Smooth muscle cell (in vitro differentiated cells): Measurements from ENCODE around the gene LATS2. TPM values are rescaled to one million over a fixed set of nuclear protein-coding genes. Genes with fewer than 3 reads are reported as not detected.

Experiments used
- DNase-seq: peaks from one replicate; lab custom pipeline; 2025; ENCODE audit not compliant: unreplicated experiment; lab: John Stamatoyannopoulos, UW
- H2AFZ ChIP-seq: fragments of 200-600 bp; sonication (generic); 2 replicates; pipeline ENCODE4 v1.6.0; 2016; ENCODE audit warnings: antibody characterized with exemption, low read depth, mild to moderate bottlenecking
- H3F3A ChIP-seq: fragments of 200-600 bp; sonication (generic); 2 replicates; pipeline ENCODE4 v1.6.0; 2017; ENCODE audit warnings: antibody characterized with exemption, low read depth
- H3K27ac ChIP-seq: fragments of 200-600 bp; sonication (generic); 2 replicates; pipeline ENCODE4 v1.5.1; 2016; ENCODE audit warnings: low read depth, mild to moderate bottlenecking
- H3K27me3 ChIP-seq: fragments of 200-600 bp; sonication (generic); 2 replicates; pipeline ENCODE4 v1.6.1; 2016; ENCODE audit warnings: low read depth, mild to moderate bottlenecking
- H3K36me3 ChIP-seq: fragments of 200-600 bp; sonication (generic); 2 replicates; pipeline ENCODE4 v1.5.1; 2016; ENCODE audit warnings: low read depth
- H3K4me1 ChIP-seq: fragments of 200-600 bp; sonication (generic); 2 replicates; pipeline ENCODE4 v1.5.1; 2016; ENCODE audit warnings: low read depth
- H3K4me2 ChIP-seq: fragments of 200-600 bp; sonication (generic); 2 replicates; pipeline ENCODE4 v1.6.0; 2016; ENCODE audit warnings: mild to moderate bottlenecking
- H3K4me3 ChIP-seq: fragments of 200-600 bp; sonication (generic); 2 replicates; pipeline ENCODE4 v1.5.1; 2016; ENCODE audit warnings: mild to moderate bottlenecking
- H3K79me2 ChIP-seq: fragments of 200-600 bp; sonication (generic); 2 replicates; pipeline ENCODE4 v1.6.0; 2016; ENCODE audit warnings: low read depth, mild to moderate bottlenecking
- H3K9ac ChIP-seq: fragments of 200-600 bp; sonication (generic); 2 replicates; pipeline ENCODE4 v1.6.0; 2016; ENCODE audit warnings: low read depth
- H3K9me3 ChIP-seq: fragments of 200-600 bp; sonication (generic); replicated peaks from 2 replicates; pipeline ENCODE4 v1.5.1; 2016; ENCODE audit warnings: low read depth
- H4K20me1 ChIP-seq: fragments of 200-600 bp; sonication (generic); 2 replicates; pipeline ENCODE4 v1.6.0; 2016; ENCODE audit warnings: low read depth
- CTCF ChIP-seq: fragments of 200-600 bp; sonication (generic); IDR thresholded peaks from 2 replicates; pipeline ENCODE4 v1.5.1; 2017; ENCODE audit warnings: borderline replicate concordance, mild to moderate bottlenecking, antibody characterized with exemption; ENCODE audit not compliant: insufficient read depth, poor library complexity, severe bottlenecking
- whole genome bisulfite sequencing: methylation state at CpG from one replicate; pipeline ENCODE4 v1.1.7; 2016; ENCODE audit warnings: low lambda C conversion rate; 5-methylcytosine and 5-hydroxymethylcytosine counted together
- polyA plus RNA-seq: library from polyadenylated mRNA; unstranded; fragments of >200 nt; fragmentation: Nextera tagmentation; extraction: Ambion mirVana; gene quantifications from 2 replicates; pipeline ENCODE4 v1.2.1, GENCODE V29; 2016
- total RNA-seq: library from RNA; depleted of rRNA; stranded (reverse); fragments of >200 nt; gene quantifications from 2 replicates; pipeline ENCODE4 v1.2.3, GENCODE V29; 2014

LATS2 gene
- total and polyA plus RNA-seq, 2 experiments from 2014 or later, result 6.9 to 20.8 TPM

- Histone ChIP-seq H2AFZ (no peak overlapping the region), H3K4me3 (no peak overlapping the region), H3K4me1 (no peaks in the 10 kb centered on the region), H3K36me3 (no peaks in the 10 kb centered on the region), H3K9me3 (no peaks in the 10 kb centered on the region), H4K20me1 (peaks cover 98% of the 10 kb centered on the region), H3K27me3 (no peaks in the 10 kb centered on the region), H3K79me2 (peaks cover 96% of the 10 kb centered on the region), H3K9ac (no peak overlapping the region), H3F3A (no peaks in the 10 kb centered on the region), H3K4me2 (no peak overlapping the region), H3K27ac (no peak overlapping the region)
- WGBS, result 95% methylated on average over 6 of the region's 6 CpGs
- no peak for DNase-seq
- TF ChIP-seq CTCF, result no peak
These were observed 35.8 kb downstream of the LATS2 start for GRCh38 chr13:21025539-21025938.

GRCh38 chr13:21022056-21022979 lies 39.1 kb downstream of the LATS2 start:
- Histone ChIP-seq H3K4me1 (no peaks in the 10 kb centered on the region), H3K4me3 (no peak overlapping the region), H2AFZ (no peak overlapping the region), H3F3A (no peaks in the 10 kb centered on the region), H3K27ac (no peak overlapping the region), H4K20me1 (peaks cover 99% of the 10 kb centered on the region), H3K79me2 (peaks cover 86% of the 10 kb centered on the region), H3K9me3 (no peaks in the 10 kb centered on the region), H3K36me3 (no peaks in the 10 kb centered on the region), H3K9ac (no peak overlapping the region), H3K27me3 (no peaks in the 10 kb centered on the region), H3K4me2 (no peak overlapping the region)
- DNase-seq, result no peak
- WGBS, result 92% methylated on average over 11 of the region's 11 CpGs
- TF ChIP-seq CTCF, result no peak

GRCh38 chr13:21020581-21020980 lies 40.8 kb downstream of the LATS2 start:
- no peaks in the 10 kb centered on the region for H3K27me3 ChIP-seq
- H3K4me2 ChIP-seq, result no peak overlapping the region
- no peak for TF ChIP-seq CTCF
- no peak overlapping the region for H3K27ac ChIP-seq
- H3K4me3 ChIP-seq, result no peak overlapping the region
- peaks cover 81% of the 10 kb centered on the region for H3K79me2 ChIP-seq
- no peak overlapping the region for H3K9ac ChIP-seq
- peaks cover 99% of the 10 kb centered on the region for H4K20me1 ChIP-seq
- peaks cover 9% of the 10 kb centered on the region for H3F3A ChIP-seq
- H2AFZ ChIP-seq, result no peak overlapping the region
- H3K4me1 ChIP-seq, result peaks cover 6% of the 10 kb centered on the region
- no peaks in the 10 kb centered on the region for H3K36me3 ChIP-seq
- no peaks in the 10 kb centered on the region for H3K9me3 ChIP-seq
- no peak for DNase-seq
- 94% methylated on average over 4 of the region's 4 CpGs for WGBS
